HL-60 (cell line): ENCODE results near the gene SPEF1.
A peak's percentile ranks its signal among the peaks of the same experiment; 100 is the strongest.

Source experiments
- DNase-seq, 2 experiments: peaks; one replicate each; pipeline ENCODE4 v3.0.0-alpha.2; 2010 to 2020; ENCODE audit warnings: low read depth in 1 of 2, low spot score in 1 of 2
- H3K27ac ChIP-seq: fragments of 250-450 bp; sonication (Bioruptor Pico); replicated peaks from 2 replicates; pipeline ENCODE4 v1.5.1; 2020; ENCODE audit warnings: mild to moderate bottlenecking, moderate library complexity
- H3K27me3 ChIP-seq: fragments of 250-450 bp; sonication (Bioruptor Pico); 2 replicates; pipeline ENCODE4 v1.5.1; 2021; ENCODE audit warnings: mild to moderate bottlenecking, moderate library complexity; ENCODE audit not compliant: insufficient read depth, poor library complexity, severe bottlenecking
- H3K4me3 ChIP-seq: replicated peaks from 2 replicates; pipeline ENCODE4 v1.5.1; 2011; ENCODE audit warnings: mild to moderate bottlenecking, control low read depth, low read length; ENCODE audit not compliant: insufficient read depth
- CTCF ChIP-seq: IDR thresholded peaks from one replicate; pipeline ENCODE4 v1.5.1; 2011; ENCODE audit warnings: low read length, control low read depth, inconsistent platforms; ENCODE audit not compliant: insufficient read depth
- GABPA ChIP-seq: IDR thresholded peaks from 2 replicates; pipeline ENCODE4 v1.6.1; 2012; ENCODE audit warnings: low read depth
- POLR2AphosphoS5 ChIP-seq: IDR thresholded peaks from 2 replicates; pipeline ENCODE4 v1.6.1; 2012; ENCODE audit warnings: low read depth
- REST ChIP-seq: IDR thresholded peaks from 2 replicates; pipeline ENCODE4 v1.6.1; 2012; ENCODE audit warnings: low read depth; ENCODE audit not compliant: insufficient replicate concordance
- SPI1 ChIP-seq: IDR thresholded peaks from 2 replicates; pipeline ENCODE4 v1.6.1; 2012; ENCODE audit warnings: low read depth, mild to moderate bottlenecking, borderline replicate concordance

The SPEF1 gene

GRCh38 chr20:3753501-3754275 is 27.6 kb downstream of the SPEF1 start:
- Histone ChIP-seq H3K27me3 (no peaks in the 10 kb centered on the region), H3K4me3 (no peak overlapping the region), H3K27ac (no peak overlapping the region)
- TF ChIP-seq REST (no peak), GABPA (no peak), SPI1 (no peak), POLR2AphosphoS5 (no peak), CTCF (no peak)
- DNase-seq: no peak

GRCh38 chr20:3753098-3753497 is 28.1 kb downstream of the SPEF1 start:
- TF ChIP-seq CTCF (peak; percentile 83), POLR2AphosphoS5 (no peak), REST (no peak), GABPA (no peak)
- Histone ChIP-seq H3K27me3 (no peaks in the 10 kb centered on the region), H3K27ac (no peak overlapping the region), H3K4me3 (no peak overlapping the region)
- DNase-seq: peak in 1 of 2 experiments; percentile 64

- Histone ChIP-seq H3K27ac (no peak overlapping the region), H3K4me3 (no peak overlapping the region), H3K27me3 (no peaks in the 10 kb centered on the region)
- no peak for DNase-seq
- TF ChIP-seq GABPA (no peak), CTCF (no peak), POLR2AphosphoS5 (no peak), REST (no peak), SPI1 (no peak)
Observed at GRCh38 chr20:3752386-3752759, 28.9 kb downstream of the SPEF1 start.
